IMR-90 (cell line): ENCODE measurements around the gene SAXO1. TPM values are rescaled to one million over a fixed set of nuclear protein-coding genes. Genes with fewer than 3 reads are reported as not detected.

Source experiments
- ATAC-seq: fragments of 200-7000 bp; cut with Tn5 transposase; 2 replicates; pipeline ENCODE4 v1.9.1; 2020; ENCODE audit warnings: low read depth, mild to moderate bottlenecking, moderate library complexity
- BruUV-seq: library from RNA; stranded (reverse); fragments of 400-500 nt; replicated peaks from 2 replicates; lab custom pipeline; 2021; lab: Mats Ljungman, UMichigan
- CTCF ChIA-PET: fragments of 300-600 bp; formaldehyde crosslinking; extraction: SDS; loops from one replicate; lab custom pipeline; 2021; ENCODE audit warnings: antibody characterized with exemption; lab: Yijun Ruan, JAX
- POLR2A ChIA-PET: fragments of 300-600 bp; sonication (Branson Sonifier 250); formaldehyde crosslinking; loops from one replicate; lab custom pipeline; 2022; ENCODE audit warnings: antibody characterized with exemption; ENCODE audit not compliant: unreplicated experiment; lab: Charles Lee
- DNase-seq: peaks from one replicate; pipeline ENCODE4 v3.0.0; 2013
- H2AFZ ChIP-seq: replicated peaks from 2 replicates; pipeline ENCODE3; 2013; ENCODE audit warnings: low read length, mild to moderate bottlenecking; ENCODE audit not compliant: poor library complexity
- H2AK5ac ChIP-seq: 2 replicates; pipeline ENCODE4 v1.6.1; 2013; ENCODE audit warnings: low read depth, low read length, inconsistent platforms
- H2AK9ac ChIP-seq: replicated peaks from 2 replicates; pipeline ENCODE3; 2013; ENCODE audit warnings: mild to moderate bottlenecking, low read depth, low read length, moderate library complexity; ENCODE audit not compliant: poor library complexity
- H2BK120ac ChIP-seq: 2 replicates; pipeline ENCODE4 v1.6.1; 2013; ENCODE audit warnings: low read depth, low read length, inconsistent platforms
- H2BK15ac ChIP-seq: 3 replicates; pipeline ENCODE4 v1.6.1; 2013; ENCODE audit warnings: low read depth, low read length, inconsistent platforms
- H2BK20ac ChIP-seq: 2 replicates; pipeline ENCODE4 v1.6.1; 2013; ENCODE audit warnings: low read depth, mild to moderate bottlenecking, inconsistent platforms, low read length, moderate library complexity
- H2BK5ac ChIP-seq: 2 replicates; pipeline ENCODE4 v1.6.1; 2013; ENCODE audit warnings: mild to moderate bottlenecking, low read depth, low read length, inconsistent platforms; ENCODE audit not compliant: poor library complexity, severe bottlenecking
- H3K14ac ChIP-seq: replicated peaks from 2 replicates; pipeline ENCODE4 v1.6.1; 2013; ENCODE audit warnings: low read depth, low read length, inconsistent platforms
- H3K18ac ChIP-seq: 2 replicates; pipeline ENCODE4 v1.6.1; 2013; ENCODE audit warnings: low read depth, low read length, control low read depth
- H3K23ac ChIP-seq: 2 replicates; pipeline ENCODE4 v1.6.1; 2013; ENCODE audit warnings: low read depth, low read length, inconsistent platforms
- H3K27ac ChIP-seq: 2 replicates; pipeline ENCODE4 v1.5.1; 2013; ENCODE audit warnings: mild to moderate bottlenecking, control low read depth, low read length; ENCODE audit not compliant: insufficient read depth
- H3K27me3 ChIP-seq: 2 replicates; pipeline ENCODE4 v1.6.1; 2013; ENCODE audit warnings: low read length; ENCODE audit not compliant: control insufficient read depth, insufficient read depth
- H3K36me3 ChIP-seq: 2 replicates; pipeline ENCODE4 v1.6.1; 2013; ENCODE audit warnings: low read length, mixed read lengths; ENCODE audit not compliant: control insufficient read depth, insufficient read depth
- H3K4ac ChIP-seq: 2 replicates; pipeline ENCODE4 v1.6.1; 2013; ENCODE audit warnings: low read depth, low read length, inconsistent platforms
- H3K4me1 ChIP-seq: 2 replicates; pipeline ENCODE4 v1.6.1; 2013; ENCODE audit warnings: low read length, mixed read lengths; ENCODE audit not compliant: control insufficient read depth, insufficient read depth
- H3K4me2 ChIP-seq: 2 replicates; pipeline ENCODE4 v1.6.1; 2013; ENCODE audit warnings: low read depth, mild to moderate bottlenecking, control low read depth, low read length, moderate library complexity
- H3K4me3 ChIP-seq: 2 replicates; pipeline ENCODE4 v1.5.1; 2013; ENCODE audit warnings: low read depth, mild to moderate bottlenecking, control low read depth, low read length, moderate library complexity; ENCODE audit not compliant: insufficient read depth
- H3K56ac ChIP-seq: 2 replicates; pipeline ENCODE4 v1.6.1; 2013; ENCODE audit warnings: low read length, inconsistent platforms; ENCODE audit not compliant: insufficient read depth; ENCODE audit errors: extremely low read depth
- H3K79me1 ChIP-seq, 2 experiments: 2 replicates each; pipeline ENCODE4 v1.6.1; 2013; ENCODE audit warnings: low read length in 2 of 2, inconsistent platforms in 1 of 2, low read depth in 1 of 2
- H3K9ac ChIP-seq: 2 replicates; pipeline ENCODE4 v1.6.1; 2013; ENCODE audit warnings: low read depth, low read length, control low read depth
- H3K9me1 ChIP-seq: 2 replicates; pipeline ENCODE4 v1.6.1; 2013; ENCODE audit warnings: low read length, inconsistent platforms; ENCODE audit not compliant: insufficient read depth
- H3K9me3 ChIP-seq: 2 replicates; pipeline ENCODE4 v1.6.1; 2013; ENCODE audit warnings: low read length; ENCODE audit not compliant: control insufficient read depth, insufficient read depth
- H4K20me1 ChIP-seq: 2 replicates; pipeline ENCODE4 v1.6.1; 2013; ENCODE audit warnings: low read length, inconsistent platforms; ENCODE audit not compliant: insufficient read depth
- H4K5ac ChIP-seq: 2 replicates; pipeline ENCODE4 v1.6.1; 2013; ENCODE audit warnings: mild to moderate bottlenecking, low read depth, low read length, control low read depth
- H4K8ac ChIP-seq, 2 experiments: 2 replicates each; pipeline ENCODE4 v1.6.1; 2013; ENCODE audit warnings: low read depth in 2 of 2, low read length in 2 of 2, control low read depth in 1 of 2, inconsistent platforms in 1 of 2
- H4K91ac ChIP-seq: 2 replicates; pipeline ENCODE4 v1.6.1; 2013; ENCODE audit warnings: low read depth, low read length, inconsistent platforms; ENCODE audit not compliant: insufficient read depth
- CEBPB ChIP-seq: IDR thresholded peaks from 2 replicates; pipeline ENCODE4 v1.6.1; 2012; ENCODE audit warnings: low read depth, low read length, improper control_type of control experiment
- MAZ ChIP-seq: IDR thresholded peaks from 2 replicates; pipeline ENCODE4 v1.6.1; 2012; ENCODE audit warnings: low read depth, mild to moderate bottlenecking, low read length, improper control_type of control experiment, moderate library complexity, borderline replicate concordance
- MXI1 ChIP-seq: IDR thresholded peaks from 2 replicates; pipeline ENCODE4 v1.6.1; 2012; ENCODE audit warnings: low read depth, mild to moderate bottlenecking, low read length, moderate library complexity, borderline replicate concordance
- NFE2L2 ChIP-seq: fragments of 150-350 bp; IDR thresholded peaks from 2 replicates; pipeline ENCODE4 v1.6.1; 2016; ENCODE audit warnings: low read depth, mild to moderate bottlenecking, low read length
- RAD21 ChIP-seq: IDR thresholded peaks from 2 replicates; pipeline ENCODE4 v1.6.1; 2012; ENCODE audit warnings: low read length, improper control_type of control experiment
- RCOR1 ChIP-seq: IDR thresholded peaks from 2 replicates; pipeline ENCODE4 v1.6.1; 2012; ENCODE audit warnings: mild to moderate bottlenecking, low read length, improper control_type of control experiment; ENCODE audit not compliant: insufficient replicate concordance
- RFX5 ChIP-seq: IDR thresholded peaks from 2 replicates; pipeline ENCODE4 v1.8.0; 2012; ENCODE audit warnings: low read depth, mild to moderate bottlenecking, low read length, moderate library complexity
- SMC3 ChIP-seq: fragments of 150-350 bp; IDR thresholded peaks from 2 replicates; pipeline ENCODE4 v1.6.1; 2016; ENCODE audit warnings: low read depth, mild to moderate bottlenecking, antibody characterized with exemption, low read length, moderate library complexity
- WGBS, 2 experiments: methylation state at CpG; one replicate each; pipeline versions ENCODE4 v1.1.5 to v1.1.7; 2013; ENCODE audit warnings: missing lambda C conversion rate in 2 of 2; ENCODE audit not compliant: insufficient read length in 1 of 2; ENCODE audit errors: extremely low coverage in 2 of 2; 5-methylcytosine and 5-hydroxymethylcytosine counted together
- dilution Hi-C: fragments of 300-500 bp; cut with HindIII; formaldehyde crosslinking; loops from one replicate; pipeline ENCODE4 v1.14.3; 2018; ENCODE audit warnings: low sequenced_read_pairs; ENCODE audit not compliant: unreplicated experiment
- in situ Hi-C: fragments of 300-500 bp; cut with MboI; formaldehyde crosslinking; loops from 3 replicates; pipeline ENCODE4 v1.14.3; 2019; ENCODE audit warnings: low sequenced_read_pairs, inconsistent platforms, mixed read lengths
- intact Hi-C: fragments of 100-400 bp; cut with micrococcal nuclease; formaldehyde crosslinking; loops from 2 replicates; pipeline ENCODE4 v1.10.0; 2022
- polyA plus RNA-seq, 3 experiments: library from polyadenylated mRNA; depleted of rRNA; stranded (reverse); fragments of >200 nt; gene quantifications; 2 replicates each; pipeline ENCODE4 v1.2.3, GENCODE V29; 2012; ENCODE audit warnings: low replicate concordance in 1 of 3
- total RNA-seq: library from RNA; depleted of rRNA; stranded (reverse); fragments of >200 nt; gene quantifications from 2 replicates; pipeline ENCODE4 v1.2.3, GENCODE V29; 2012
- TF ChIP-seq, protein P1 (sequence below): conservative IDR thresholded peaks from 2 replicates; pipeline ENCODE4 v1.5.1; 2012; ENCODE audit warnings: mild to moderate bottlenecking, low read depth, low read length, improper control_type of control experiment
- TF ChIP-seq, protein P2 (sequence below): fragments of 150-350 bp; IDR thresholded peaks from 2 replicates; pipeline ENCODE4 v1.6.1; 2016; ENCODE audit warnings: low read depth, mild to moderate bottlenecking, low read length, moderate library complexity, borderline replicate concordance

The SAXO1 gene
- total and polyA plus RNA-seq, 2 of the 4 experiments (the other 2 are of a cell fraction), result not detected

DNA sequence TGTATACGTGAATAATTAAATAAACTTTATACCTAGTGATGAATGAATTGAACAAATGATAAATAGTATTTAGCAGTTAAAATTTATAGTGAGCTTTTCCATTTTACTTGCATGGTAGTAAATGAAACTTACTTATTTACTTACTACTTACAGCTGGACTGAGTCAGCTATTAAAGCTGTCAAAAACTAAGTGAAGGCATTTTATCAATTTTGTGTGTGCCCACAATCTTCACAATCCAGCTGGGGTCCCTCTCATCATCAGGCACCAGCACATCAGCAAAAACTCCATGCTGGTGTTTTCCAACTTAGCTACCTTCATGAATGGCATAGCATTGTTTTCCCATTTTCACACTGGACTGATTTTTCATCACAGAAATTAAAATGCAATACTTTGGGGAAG is 81.1 kb downstream of the SAXO1 start:
- ChIA-PET CTCF (no interaction called here), POLR2A (no interaction called here)
- Histone ChIP-seq H3K9me3 (no peaks in the 10 kb centered on the region), H2AK9ac (no peak overlapping the region), H3K4me2 (no peak overlapping the region), H3K79me1 (no peaks in the 10 kb centered on the region), H3K4me3 (no peak overlapping the region), H4K5ac (no peak overlapping the region), H2AK5ac (no peak overlapping the region), H2BK20ac (no peak overlapping the region), H3K36me3 (no peaks in the 10 kb centered on the region), H3K27ac (no peak overlapping the region), H3K4ac (no peak overlapping the region), H3K4me1 (no peaks in the 10 kb centered on the region), H3K23ac (no peak overlapping the region), H3K18ac (no peak overlapping the region), H4K20me1 (no peaks in the 10 kb centered on the region), H3K14ac (no peak overlapping the region), H3K27me3 (peaks cover 47% of the 10 kb centered on the region), H2BK120ac (no peak overlapping the region), H4K8ac (no peak overlapping the region), H2AFZ (no peak overlapping the region), H3K56ac (no peak overlapping the region), H3K9ac (no peak overlapping the region), H3K9me1 (0 out of 2 replicates have a peak, but pooled peaks cover 3% of the 10 kb centered on the region), H2BK15ac (no peak overlapping the region), H4K91ac (no peak overlapping the region), H2BK5ac (no peak overlapping the region)
- ATAC-seq (no peak), DNase-seq (no peak)
- no TSS peak for BruUV-seq
- intact Hi-C loops (no loop called here), dilution Hi-C loops (no loop called here), in situ Hi-C loops (no loop called here)
- TF ChIP-seq NFE2L2, result no peak
- TF ChIP-seq MAZ, result no peak
- TF ChIP-seq SMC3, result no peak
- TF ChIP-seq, protein P1, sequence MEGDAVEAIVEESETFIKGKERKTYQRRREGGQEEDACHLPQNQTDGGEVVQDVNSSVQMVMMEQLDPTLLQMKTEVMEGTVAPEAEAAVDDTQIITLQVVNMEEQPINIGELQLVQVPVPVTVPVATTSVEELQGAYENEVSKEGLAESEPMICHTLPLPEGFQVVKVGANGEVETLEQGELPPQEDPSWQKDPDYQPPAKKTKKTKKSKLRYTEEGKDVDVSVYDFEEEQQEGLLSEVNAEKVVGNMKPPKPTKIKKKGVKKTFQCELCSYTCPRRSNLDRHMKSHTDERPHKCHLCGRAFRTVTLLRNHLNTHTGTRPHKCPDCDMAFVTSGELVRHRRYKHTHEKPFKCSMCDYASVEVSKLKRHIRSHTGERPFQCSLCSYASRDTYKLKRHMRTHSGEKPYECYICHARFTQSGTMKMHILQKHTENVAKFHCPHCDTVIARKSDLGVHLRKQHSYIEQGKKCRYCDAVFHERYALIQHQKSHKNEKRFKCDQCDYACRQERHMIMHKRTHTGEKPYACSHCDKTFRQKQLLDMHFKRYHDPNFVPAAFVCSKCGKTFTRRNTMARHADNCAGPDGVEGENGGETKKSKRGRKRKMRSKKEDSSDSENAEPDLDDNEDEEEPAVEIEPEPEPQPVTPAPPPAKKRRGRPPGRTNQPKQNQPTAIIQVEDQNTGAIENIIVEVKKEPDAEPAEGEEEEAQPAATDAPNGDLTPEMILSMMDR, result no peak
- no peak for TF ChIP-seq MXI1
- TF ChIP-seq CEBPB, result no peak
- TF ChIP-seq RAD21, result no peak
- TF ChIP-seq RCOR1, result no peak
- TF ChIP-seq RFX5, result no peak
- TF ChIP-seq, protein P2, sequence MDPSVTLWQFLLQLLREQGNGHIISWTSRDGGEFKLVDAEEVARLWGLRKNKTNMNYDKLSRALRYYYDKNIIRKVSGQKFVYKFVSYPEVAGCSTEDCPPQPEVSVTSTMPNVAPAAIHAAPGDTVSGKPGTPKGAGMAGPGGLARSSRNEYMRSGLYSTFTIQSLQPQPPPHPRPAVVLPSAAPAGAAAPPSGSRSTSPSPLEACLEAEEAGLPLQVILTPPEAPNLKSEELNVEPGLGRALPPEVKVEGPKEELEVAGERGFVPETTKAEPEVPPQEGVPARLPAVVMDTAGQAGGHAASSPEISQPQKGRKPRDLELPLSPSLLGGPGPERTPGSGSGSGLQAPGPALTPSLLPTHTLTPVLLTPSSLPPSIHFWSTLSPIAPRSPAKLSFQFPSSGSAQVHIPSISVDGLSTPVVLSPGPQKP, result no peak
- no CpG with 5 or more reads among the region's 1 CpG for WGBS, 2 experiments
